HG02973 (cell line): ENCODE results near the gene DNM2.

Source experiments
- ATAC-seq: cut with Tn5 transposase; IDR thresholded peaks from one replicate; pipeline ENCODE4 v1.9.1; 2021; ENCODE audit warnings: moderate library complexity; ENCODE audit not compliant: unreplicated experiment

DNM2 gene

DNA sequence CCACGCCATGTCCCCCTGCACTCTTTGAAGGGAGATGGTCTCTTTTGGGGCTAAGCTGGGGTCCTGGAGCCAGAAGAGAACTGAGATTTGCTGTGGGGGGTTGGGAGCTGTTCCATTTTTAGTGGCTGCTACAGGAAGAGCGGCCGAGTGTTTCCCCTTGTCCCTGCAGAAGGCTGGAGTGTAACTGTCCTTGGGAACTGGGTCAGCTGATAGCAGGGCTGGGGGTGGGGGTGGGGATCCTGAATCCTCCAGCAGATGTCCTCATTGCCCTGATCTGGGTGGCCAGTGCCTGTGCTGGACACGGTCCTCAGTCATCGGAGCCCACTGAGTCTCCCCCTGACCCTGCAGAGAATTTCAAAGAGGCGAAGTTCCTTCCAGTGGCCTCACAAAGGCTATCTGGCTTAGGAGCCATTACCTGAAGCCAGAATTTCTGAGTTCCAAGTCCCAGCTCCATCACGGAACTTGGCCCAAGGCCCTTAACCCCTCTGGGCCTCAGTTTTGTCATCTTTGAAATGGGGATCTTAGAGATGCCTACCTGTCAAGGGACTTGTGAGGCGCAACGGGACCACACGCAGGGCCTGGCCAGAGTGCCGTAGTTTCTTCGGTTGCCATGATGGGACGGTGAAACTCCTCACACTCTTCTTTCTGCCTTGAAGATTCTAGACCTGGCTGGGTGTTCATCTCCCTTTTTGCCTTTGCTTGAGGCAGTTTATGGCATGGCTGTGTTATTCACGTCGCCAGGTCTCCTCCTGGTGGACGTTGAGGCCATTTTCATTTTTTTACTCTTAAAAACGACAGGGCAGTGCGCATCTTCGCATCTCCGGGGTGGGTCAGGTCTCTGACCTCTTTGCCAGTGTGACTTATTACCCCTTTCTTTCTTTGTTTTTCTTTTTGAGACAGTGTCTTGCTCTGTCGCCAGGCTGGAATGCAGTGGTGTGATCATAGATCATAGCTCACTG is 51.9 kb downstream of the DNM2 start:
- no peak for ATAC-seq

DNA sequence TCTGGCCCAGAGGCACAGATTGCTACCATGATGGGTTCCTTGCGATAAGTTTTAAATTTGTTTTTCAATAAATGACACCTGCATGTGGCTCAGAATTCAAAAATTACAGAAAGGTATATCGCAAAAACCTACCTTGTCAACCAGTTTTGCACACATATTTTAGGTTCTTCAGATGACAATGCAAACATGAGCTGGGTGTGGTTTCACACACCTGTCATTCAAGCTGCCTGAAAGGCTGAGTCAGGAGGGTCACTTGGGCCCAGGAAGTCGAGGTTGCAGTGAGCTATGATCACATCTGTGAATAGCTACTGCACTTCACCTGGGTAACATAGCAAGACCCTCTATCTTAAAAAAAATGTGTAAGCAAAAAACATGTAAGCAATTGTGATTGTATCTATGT is 56.1 kb downstream of the DNM2 start:
- ATAC-seq: no peak

DNA sequence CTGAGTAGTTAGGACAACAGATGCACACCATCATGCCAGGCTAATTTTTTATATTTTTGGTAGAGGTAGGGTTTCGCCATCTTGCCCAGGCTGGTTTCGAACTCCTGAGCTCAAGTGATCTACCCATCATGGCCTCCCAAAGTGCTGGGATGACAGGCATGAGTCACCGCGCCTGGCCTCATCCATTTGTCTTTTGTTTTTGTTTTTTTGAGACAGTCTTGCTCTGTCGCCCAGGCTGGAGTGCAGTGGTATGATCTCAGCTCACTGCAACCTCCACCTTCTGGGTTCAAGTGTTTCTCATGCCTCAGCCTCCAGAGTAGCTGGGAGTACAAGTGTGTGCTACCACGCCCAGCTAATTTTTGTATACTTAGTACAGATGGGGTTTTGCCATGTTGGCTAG is 57.0 kb downstream of the DNM2 start:
- ATAC-seq: no peak

DNA sequence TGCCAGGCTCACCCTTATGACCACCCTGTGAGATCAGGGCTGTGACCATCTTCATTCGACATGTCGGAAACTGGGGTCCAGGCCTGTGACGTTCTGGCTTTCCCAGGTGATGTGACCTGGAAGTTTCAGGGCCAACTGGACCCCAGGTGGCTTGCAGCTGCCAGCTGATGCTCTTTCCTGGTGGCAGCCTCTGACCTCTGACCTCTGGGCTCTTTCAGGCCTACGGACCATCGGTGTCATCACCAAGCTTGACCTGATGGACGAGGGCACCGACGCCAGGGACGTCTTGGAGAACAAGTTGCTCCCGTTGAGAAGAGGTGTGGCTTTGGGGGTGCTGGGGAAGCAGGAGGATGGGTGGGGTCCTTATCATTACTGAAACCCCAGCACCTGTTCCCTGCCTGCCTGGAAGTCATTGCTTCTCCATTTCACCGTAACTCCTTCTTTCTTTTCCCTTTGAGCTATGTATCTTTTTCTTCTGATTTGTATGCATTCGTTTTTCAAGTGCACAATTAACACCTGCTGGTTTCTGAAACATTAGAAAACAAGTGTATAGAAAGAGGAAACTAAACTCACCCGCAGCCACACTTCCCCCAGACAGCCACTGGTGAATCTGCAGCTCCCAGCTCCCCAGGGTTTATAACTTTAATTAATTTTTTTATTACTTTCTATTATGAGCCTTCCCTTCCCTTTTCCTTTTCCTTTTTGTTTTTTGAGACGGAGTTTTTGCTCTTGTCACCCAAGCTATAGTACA is 59.2 kb downstream of the DNM2 start:
- ATAC-seq: no peak

DNA sequence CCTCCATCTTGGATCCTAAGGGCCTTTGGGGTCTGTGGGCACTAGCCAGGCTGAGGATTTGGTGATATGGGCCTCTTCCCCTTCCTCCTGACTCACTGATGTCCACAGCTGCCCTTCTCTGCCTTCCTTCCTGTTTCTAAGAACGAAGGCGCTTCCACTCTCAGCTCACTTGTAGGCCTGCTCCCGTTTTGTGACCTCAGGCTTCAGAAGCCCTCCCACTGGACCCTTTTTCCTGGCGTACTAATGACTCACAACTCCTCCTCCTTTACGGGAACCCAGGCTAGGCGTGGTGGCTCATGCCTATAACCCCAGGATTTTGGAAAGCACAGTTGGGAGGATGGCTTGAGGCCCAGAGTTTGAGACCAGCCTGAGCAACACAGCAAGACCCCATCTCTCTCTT is 62.5 kb downstream of the DNM2 start:
- no peak for ATAC-seq

GRCh38 chr19:10782795-10783194 is 64.9 kb downstream of the DNM2 start:
- ATAC-seq: no peak

DNA sequence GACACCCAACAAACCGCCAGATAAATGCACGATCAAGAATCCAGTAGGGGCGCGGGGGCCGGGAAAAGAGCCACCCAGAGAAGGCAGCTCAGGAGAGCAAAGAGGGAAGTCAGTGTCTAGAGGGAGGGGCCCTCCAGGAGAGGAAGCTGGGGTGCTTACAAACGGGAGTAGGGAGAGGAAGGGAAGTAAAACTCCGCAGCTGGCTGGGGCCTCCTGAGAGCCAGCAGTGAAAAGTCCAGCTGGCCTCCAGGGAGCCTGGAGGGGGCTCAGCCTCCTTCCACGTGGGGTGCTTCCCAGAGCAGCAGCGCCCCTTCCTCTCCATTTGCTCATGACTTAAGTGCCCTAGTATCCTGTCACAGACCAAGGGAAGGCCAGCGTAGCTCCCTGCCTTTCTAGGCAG is 66.4 kb downstream of the DNM2 start:
- ATAC-seq: no peak

GRCh38 chr19:10788146-10788545 is 70.3 kb downstream of the DNM2 start:
- no peak for ATAC-seq

DNA sequence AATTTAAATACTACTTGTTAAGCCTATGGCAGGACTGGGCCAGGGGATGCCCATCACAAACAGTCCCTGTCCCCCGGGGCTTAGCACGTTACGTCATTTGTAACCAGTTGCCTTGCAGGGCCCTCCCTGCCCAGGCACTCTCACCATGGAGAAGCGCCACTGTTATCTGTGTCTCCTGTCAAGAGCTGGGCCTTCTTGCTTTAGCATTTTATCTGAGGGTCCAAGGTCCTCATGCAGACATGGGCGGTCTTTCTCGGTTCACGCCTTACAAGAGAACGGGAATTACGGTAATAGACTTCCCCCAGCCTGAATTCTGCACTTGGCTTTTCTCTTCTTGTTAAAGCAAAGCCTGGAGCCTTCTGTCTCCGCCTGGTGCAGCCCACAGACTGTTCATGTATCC is 72.0 kb downstream of the DNM2 start:
- ATAC-seq: no peak

- ATAC-seq: no peak
These were observed 78.8 kb downstream of the DNM2 start for GRCh38 chr19:10796653-10797052.

DNA sequence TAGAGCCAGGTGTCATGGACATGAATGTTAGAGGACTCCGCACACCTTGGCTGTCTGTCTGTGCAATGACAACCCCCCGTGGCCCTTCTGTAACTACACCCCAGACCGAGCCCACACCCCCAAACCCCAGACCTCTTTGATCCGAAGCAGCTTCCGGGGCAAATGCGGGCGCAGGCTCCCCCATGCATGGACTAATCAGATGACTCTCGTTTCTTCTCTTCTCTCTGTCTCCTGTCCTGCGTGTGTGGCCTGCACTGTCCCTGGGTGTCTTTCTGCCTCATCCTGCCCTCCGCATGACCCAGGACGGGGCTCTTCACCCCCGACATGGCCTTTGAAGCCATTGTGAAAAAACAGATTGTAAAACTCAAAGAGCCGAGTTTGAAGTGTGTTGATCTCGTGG is 79.2 kb downstream of the DNM2 start:
- ATAC-seq: no peak

DNA sequence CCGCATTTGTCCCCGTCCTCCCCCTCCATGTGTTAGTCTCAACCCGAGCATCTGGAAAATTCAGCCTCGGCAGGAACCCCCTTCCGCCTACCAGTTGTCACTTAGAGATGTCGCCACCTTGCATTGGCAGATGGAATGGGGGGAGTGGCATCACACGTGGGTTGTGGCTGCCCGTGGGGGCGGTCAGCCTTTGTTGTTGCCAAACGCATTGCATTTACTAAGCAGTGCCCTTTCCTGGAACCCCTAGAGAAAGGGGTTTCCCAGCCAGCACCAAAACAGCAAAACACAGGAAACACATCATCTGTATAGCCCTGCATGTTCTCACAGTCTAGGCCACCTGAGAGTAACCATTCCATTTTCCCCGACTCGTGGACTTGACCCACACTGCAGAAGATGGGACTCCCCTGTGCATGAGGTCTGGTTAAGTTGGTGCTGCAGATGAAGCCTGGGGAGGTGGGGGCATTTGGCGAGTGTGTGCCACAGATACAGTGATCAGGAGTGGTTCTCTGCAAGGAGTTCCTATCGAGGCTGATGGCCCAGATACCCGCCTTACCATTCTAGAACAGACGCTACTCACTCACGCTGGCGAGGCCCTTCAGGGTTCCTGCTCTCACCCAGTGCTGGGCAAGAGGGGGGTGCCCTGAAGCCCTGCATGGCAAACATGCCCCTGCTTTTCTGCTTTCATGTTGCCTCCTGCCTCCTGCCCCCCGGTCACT is 79.8 kb downstream of the DNM2 start:
- no peak for ATAC-seq

- no peak for ATAC-seq
These were observed 82.6 kb downstream of the DNM2 start for GRCh38 chr19:10800488-10800887.

GRCh38 chr19:10802479-10802878 is 84.6 kb downstream of the DNM2 start:
- ATAC-seq: no peak

- ATAC-seq: no peak
These were observed 85.4 kb downstream of the DNM2 start for GRCh38 chr19:10803252-10803651.

- ATAC-seq: no peak
These were observed 87.3 kb downstream of the DNM2 start for GRCh38 chr19:10805065-10805757.

GRCh38 chr19:10805758-10806247 is 87.9 kb downstream of the DNM2 start:
- no peak for ATAC-seq

- ATAC-seq: no peak
These were observed 91.2 kb downstream of the DNM2 start for GRCh38 chr19:10808937-10809649.

DNA sequence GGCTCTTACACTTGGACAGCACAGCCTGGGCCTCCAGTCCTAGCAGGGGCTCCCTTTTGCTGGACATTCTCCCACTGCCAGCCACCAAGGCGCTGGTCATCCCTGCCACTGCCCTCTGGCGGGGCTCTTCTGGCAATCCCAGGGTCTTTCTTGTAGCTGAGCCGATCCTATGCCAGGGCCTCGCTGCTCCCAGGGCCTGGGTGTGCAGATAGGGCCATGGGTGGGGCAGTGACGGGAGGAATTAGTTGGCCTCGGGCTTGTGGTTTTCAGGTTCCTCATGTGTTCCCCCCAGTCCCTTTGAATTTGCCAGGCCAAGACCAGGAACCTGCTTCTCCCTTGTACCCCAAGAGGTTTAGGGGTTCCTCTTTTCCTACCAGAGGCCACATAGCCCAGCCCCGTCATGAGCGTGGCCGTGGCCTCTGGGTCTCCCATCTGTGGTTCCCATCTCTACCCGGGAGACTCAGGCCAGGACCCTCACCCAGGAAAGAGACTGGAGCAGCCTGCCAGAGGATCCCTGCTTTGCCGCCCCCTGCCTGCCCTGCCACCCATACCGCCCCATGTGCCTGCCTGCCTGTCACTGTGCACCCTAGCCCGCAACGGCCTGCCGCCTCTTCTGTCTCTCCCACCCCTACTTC is 91.9 kb downstream of the DNM2 start:
- ATAC-seq: no peak
